Kidney (tissue), 14 donors: ENCODE data around the gene NPFFR2. TPM values are rescaled to one million over a fixed set of nuclear protein-coding genes. Genes with fewer than 3 reads are reported as not detected.

Experiments used
- DNase-seq, 5 donors: peaks; one replicate each; pipeline ENCODE4 v3.0.0-alpha.2; 2013 to 2020
- FAIRE-seq: peaks from 2 replicates; lab custom pipeline; 2012; peaks lifted over from hg19 to GRCh38; lab: Jason Lieb, UNC
- H3K27ac ChIP-seq, 2 donors: one replicate each; pipeline ENCODE4 v1.7.0; 2013; ENCODE audit warnings: low read depth in 2 of 2, low read length in 2 of 2, inconsistent platforms in 1 of 2
- H3K27me3 ChIP-seq: one replicate; pipeline ENCODE4 v1.7.1; 2013; ENCODE audit warnings: low read length, inconsistent platforms; ENCODE audit not compliant: control insufficient read depth, insufficient read depth
- H3K36me3 ChIP-seq, 3 donors: one replicate each; pipeline versions ENCODE4 v1.7.0 to v1.7.1; 2013; ENCODE audit warnings: low read length in 3 of 3, control low read depth in 1 of 3, inconsistent platforms in 1 of 3; ENCODE audit not compliant: insufficient read depth in 3 of 3, control insufficient read depth in 2 of 3
- H3K4me1 ChIP-seq, 3 donors: one replicate each; pipeline versions ENCODE4 v1.7.0 to v1.7.1; 2013; ENCODE audit warnings: low read length in 3 of 3, inconsistent platforms in 1 of 3, low read depth in 1 of 3; ENCODE audit not compliant: control insufficient read depth in 2 of 3, insufficient read depth in 2 of 3
- H3K4me3 ChIP-seq, 3 donors: one replicate each; pipeline versions ENCODE4 v1.7.0 to v1.8.1; 2013; ENCODE audit warnings: low read length in 3 of 3, control low read depth in 1 of 3, inconsistent platforms in 1 of 3
- H3K9ac ChIP-seq, 3 donors: one replicate each; pipeline versions ENCODE4 v1.7.0 to v1.7.1; 2013; ENCODE audit warnings: low read length in 3 of 3, control low read depth in 1 of 3, inconsistent platforms in 1 of 3
- H3K9me3 ChIP-seq, 3 donors: one replicate each; pipeline versions ENCODE4 v1.7.0 to v1.7.1; 2013; ENCODE audit warnings: low read length in 3 of 3, control low read depth in 1 of 3, inconsistent platforms in 1 of 3; ENCODE audit not compliant: control insufficient read depth in 2 of 3, insufficient read depth in 1 of 3
- intact Hi-C: fragments of 100-400 bp; cut with DNase I; formaldehyde crosslinking; loops from one replicate; pipeline ENCODE4 v1.11.1; 2022
- polyA plus RNA-seq: library from polyadenylated mRNA; stranded (reverse); fragments of 350-450 nt; fragmentation: Illumina TruSeq; extraction: RNeasy Lipid Tissue Mini Kit (QIAGEN cat#74804); gene quantifications from one replicate; pipeline ENCODE4 v1.2.3, GENCODE V29; 2014; ENCODE audit warnings: low read depth, low replicate concordance; ENCODE audit not compliant: insufficient read depth
- total RNA-seq: library from RNA; stranded (reverse); fragmentation: NEBNext Ultra II Directional; extraction: Animal tissue kit (Norgen Biotek cat#: 25700); gene quantifications from one replicate; pipeline ENCODE4 v1.2.1, GENCODE V29; 2021
- TF ChIP-seq, protein P1 (sequence below): IDR thresholded peaks from 3 replicates; pipeline ENCODE4 v1.5.1; 2012; ENCODE audit warnings: mild to moderate bottlenecking, moderate library complexity, borderline replicate concordance; ENCODE audit not compliant: insufficient read depth; ENCODE audit errors: extremely low read depth
- donor health status: control.
- donor health status: control.
- donor health status: control.
- donor health status: control.
- donor health status: control.
- donor health status: DM: yes; HTN: yes; CAD: no.
- donor health status: Normal renal cell carcinoma (clear cell type).

Gene NPFFR2
- total and polyA plus RNA-seq, 2 donors from 2014 or later: not detected

DNA sequence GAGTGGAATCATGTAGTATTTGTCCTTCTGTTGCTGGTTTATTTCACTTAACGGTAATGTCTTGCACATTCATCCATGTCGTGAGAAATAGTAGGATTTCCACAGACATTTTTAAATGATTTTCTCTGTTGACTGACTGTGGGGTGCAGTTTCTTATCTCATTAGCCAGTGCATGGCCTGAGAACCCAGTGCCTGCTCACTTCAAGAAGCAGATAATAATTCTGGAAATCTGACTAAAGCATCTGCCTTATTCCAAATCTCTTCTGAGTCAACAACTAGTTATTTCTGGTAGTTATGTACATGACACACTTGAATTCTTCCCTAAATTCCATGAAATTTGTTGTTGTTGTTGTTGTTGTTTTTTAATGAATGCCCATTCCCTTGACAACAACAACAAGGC is 77.6 kb downstream of the NPFFR2 start:
- no peak overlapping the region for H3K27ac ChIP-seq
- H3K4me3 ChIP-seq: no peak overlapping the region
- intact Hi-C loops: no loop called here
- H3K36me3 ChIP-seq: no peaks in the 10 kb centered on the region
- TF ChIP-seq, protein P1, sequence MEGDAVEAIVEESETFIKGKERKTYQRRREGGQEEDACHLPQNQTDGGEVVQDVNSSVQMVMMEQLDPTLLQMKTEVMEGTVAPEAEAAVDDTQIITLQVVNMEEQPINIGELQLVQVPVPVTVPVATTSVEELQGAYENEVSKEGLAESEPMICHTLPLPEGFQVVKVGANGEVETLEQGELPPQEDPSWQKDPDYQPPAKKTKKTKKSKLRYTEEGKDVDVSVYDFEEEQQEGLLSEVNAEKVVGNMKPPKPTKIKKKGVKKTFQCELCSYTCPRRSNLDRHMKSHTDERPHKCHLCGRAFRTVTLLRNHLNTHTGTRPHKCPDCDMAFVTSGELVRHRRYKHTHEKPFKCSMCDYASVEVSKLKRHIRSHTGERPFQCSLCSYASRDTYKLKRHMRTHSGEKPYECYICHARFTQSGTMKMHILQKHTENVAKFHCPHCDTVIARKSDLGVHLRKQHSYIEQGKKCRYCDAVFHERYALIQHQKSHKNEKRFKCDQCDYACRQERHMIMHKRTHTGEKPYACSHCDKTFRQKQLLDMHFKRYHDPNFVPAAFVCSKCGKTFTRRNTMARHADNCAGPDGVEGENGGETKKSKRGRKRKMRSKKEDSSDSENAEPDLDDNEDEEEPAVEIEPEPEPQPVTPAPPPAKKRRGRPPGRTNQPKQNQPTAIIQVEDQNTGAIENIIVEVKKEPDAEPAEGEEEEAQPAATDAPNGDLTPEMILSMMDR: no peak
- H3K9ac ChIP-seq: no peak overlapping the region
- H3K27me3 ChIP-seq: no peaks in the 10 kb centered on the region
- H3K9me3 ChIP-seq: no peaks in the 10 kb centered on the region
- DNase-seq: no peak
- H3K4me1 ChIP-seq: no peaks in the 10 kb centered on the region
- FAIRE-seq: no peak

DNA sequence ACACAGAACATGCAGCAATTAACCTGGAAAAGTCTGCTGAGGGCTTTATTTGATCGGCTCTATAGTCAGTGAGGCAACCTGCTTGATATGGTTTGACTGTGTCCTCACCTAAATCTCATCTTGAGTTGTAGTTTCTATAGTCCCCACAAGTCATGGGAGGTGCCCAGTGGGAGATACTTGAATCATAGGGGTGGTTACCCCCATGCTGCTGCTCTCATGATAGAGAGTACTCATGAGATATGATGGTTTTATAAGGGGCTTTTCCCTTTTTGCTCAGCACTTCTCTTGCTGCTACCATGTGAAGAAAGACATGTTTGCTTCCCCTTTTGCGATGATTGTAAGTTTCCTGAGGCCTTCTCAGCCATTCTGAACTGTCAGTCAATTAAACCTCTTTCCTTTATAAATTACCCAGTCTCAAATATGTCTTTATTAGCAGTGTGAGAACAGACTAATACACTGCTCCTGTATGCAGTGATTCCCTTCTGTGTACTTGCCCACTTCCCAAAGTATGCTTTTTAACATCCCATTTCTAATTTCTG is 78.2 kb downstream of the NPFFR2 start:
- intact Hi-C loops: no loop called here
- FAIRE-seq: no peak
- TF ChIP-seq, protein P1: no peak
- no peak overlapping the region for H3K9ac ChIP-seq
- no peaks in the 10 kb centered on the region for H3K9me3 ChIP-seq
- no peak for DNase-seq
- no peaks in the 10 kb centered on the region for H3K36me3 ChIP-seq
- no peaks in the 10 kb centered on the region for H3K4me1 ChIP-seq
- H3K27ac ChIP-seq: no peak overlapping the region
- no peak overlapping the region for H3K4me3 ChIP-seq
- H3K27me3 ChIP-seq: no peaks in the 10 kb centered on the region

DNA sequence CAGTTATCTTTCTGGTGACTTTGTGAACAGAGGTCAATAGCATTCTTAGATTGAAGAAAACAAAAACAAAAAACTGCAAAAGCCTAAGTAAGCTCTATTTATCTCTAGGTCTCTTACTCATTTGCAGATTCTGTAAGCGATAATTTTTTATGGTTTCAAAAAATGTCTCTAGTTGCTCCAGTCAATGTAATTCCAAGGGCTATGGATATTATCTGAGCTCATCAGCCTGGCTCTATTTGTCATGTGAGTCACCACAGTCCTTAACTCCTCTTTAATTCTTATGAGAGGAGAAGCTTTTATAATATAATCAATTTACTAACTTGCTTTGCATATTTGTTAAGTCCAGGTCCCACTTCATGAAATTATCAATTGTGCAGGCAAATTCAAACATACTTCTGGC is 79.1 kb downstream of the NPFFR2 start:
- Histone ChIP-seq H3K9me3 (no peaks in the 10 kb centered on the region), H3K27ac (no peak overlapping the region), H3K9ac (no peak overlapping the region), H3K27me3 (no peaks in the 10 kb centered on the region), H3K36me3 (no peaks in the 10 kb centered on the region), H3K4me1 (no peaks in the 10 kb centered on the region), H3K4me3 (no peak overlapping the region)
- TF ChIP-seq, protein P1: no peak
- intact Hi-C loops: no loop called here
- FAIRE-seq: no peak
- no peak for DNase-seq

DNA sequence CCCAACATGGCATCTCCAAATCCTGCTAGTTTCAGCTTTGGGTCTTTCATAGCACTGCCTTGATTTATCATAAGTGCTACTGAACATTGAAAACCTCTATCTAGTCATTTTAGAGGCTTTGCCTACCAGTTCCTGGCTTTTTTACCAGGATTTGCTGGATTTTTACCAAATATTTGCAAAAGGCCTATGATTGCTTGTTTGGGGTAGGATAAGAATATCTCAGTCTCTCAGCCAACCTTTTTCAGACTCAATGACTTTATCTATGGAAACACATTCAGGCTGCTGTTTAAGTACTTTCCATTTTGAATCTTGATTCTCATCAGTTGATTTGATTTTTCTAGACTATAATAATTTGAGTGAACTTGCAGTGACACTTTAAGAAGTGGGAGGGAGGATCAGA is 80.1 kb downstream of the NPFFR2 start:
- Histone ChIP-seq H3K4me3 (no peak overlapping the region), H3K4me1 (no peaks in the 10 kb centered on the region), H3K36me3 (no peaks in the 10 kb centered on the region), H3K27ac (no peak overlapping the region), H3K9me3 (no peaks in the 10 kb centered on the region), H3K27me3 (no peaks in the 10 kb centered on the region), H3K9ac (no peak overlapping the region)
- TF ChIP-seq, protein P1: no peak
- FAIRE-seq (no peak), DNase-seq (no peak)
- intact Hi-C loops: no loop called here
